ENCODE measurements around the gene WDR86.

The WDR86 gene

GRCh38 chr7:151427705-151428377 is 18.0 kb upstream of the WDR86 start:
- DNase-seq (ENCODE audit: low read depth in 2 of 2), result no peak

- DNase-seq (ENCODE audit: low read depth in 2 of 2), result no peak
Measured at GRCh38 chr7:151426904-151427704, 17.3 kb upstream of the WDR86 start.

- DNase-seq (ENCODE audit: low read depth in 2 of 2), result peak; percentile 70 to 74
Measured at GRCh38 chr7:151426441-151426903, 16.6 kb upstream of the WDR86 start.

- no peak for DNase-seq (ENCODE audit: low read depth in 2 of 2)
Measured at GRCh38 chr7:151425670-151426440, 16.0 kb upstream of the WDR86 start.

- no peak for DNase-seq (ENCODE audit: low read depth in 2 of 2)
Measured at GRCh38 chr7:151424799-151425198, 15.0 kb upstream of the WDR86 start.

GRCh38 chr7:151423936-151424335 is 14.1 kb upstream of the WDR86 start:
- DNase-seq (ENCODE audit: low read depth in 2 of 2), result no peak

- no peak for DNase-seq (ENCODE audit: low read depth in 2 of 2)
Measured at GRCh38 chr7:151423226-151423625, 13.4 kb upstream of the WDR86 start.

- DNase-seq (ENCODE audit: low read depth in 2 of 2), result no peak
Measured at GRCh38 chr7:151422212-151422611, 12.4 kb upstream of the WDR86 start.

GRCh38 chr7:151420144-151420543 is 10.3 kb upstream of the WDR86 start:
- no peak for DNase-seq (ENCODE audit: low read depth in 2 of 2)

GRCh38 chr7:151416941-151417315 is 7.1 kb upstream of the WDR86 start:
- DNase-seq (ENCODE audit: low read depth in 2 of 2), result no peak

GRCh38 chr7:151416112-151416940 is 6.5 kb upstream of the WDR86 start:
- no peak for DNase-seq (ENCODE audit: low read depth in 2 of 2)

GRCh38 chr7:151415375-151416105 is 5.7 kb upstream of the WDR86 start:
- no peak for DNase-seq (ENCODE audit: low read depth in 2 of 2)

- DNase-seq (ENCODE audit: low read depth in 2 of 2), result no peak
Measured at GRCh38 chr7:151413241-151413640, 3.4 kb upstream of the WDR86 start.

GRCh38 chr7:151412318-151412717 is 2.5 kb upstream of the WDR86 start:
- no peak for DNase-seq (ENCODE audit: low read depth in 2 of 2)

- no peak for DNase-seq (ENCODE audit: low read depth in 2 of 2)
Measured at GRCh38 chr7:151411551-151411950, 1.7 kb upstream of the WDR86 start.

GRCh38 chr7:151410405-151411390 is 860 bp upstream of the WDR86 start:
- DNase-seq (ENCODE audit: low read depth in 2 of 2), result no peak

- DNase-seq (ENCODE audit: low read depth in 2 of 2), result no peak
Measured at GRCh38 chr7:151408839-151409666, 785 bp downstream of the WDR86 start.

- no peak for DNase-seq (ENCODE audit: low read depth in 2 of 2)
Measured at GRCh38 chr7:151408498-151408838, 1.4 kb downstream of the WDR86 start.
